ENCODE results near the gene ETFB.

GRCh38 chr19:51337861-51338562 is 28.2 kb downstream of the ETFB start:
- TF ChIP-seq POLR2A (IDR thresholded peaks at IDR 0.05; ENCODE audit: low read length) (no peak), GATA1 (IDR thresholded peaks at IDR 0.05; ENCODE audit: low read depth, low read length) (no peak)

Data from erythroblast (primary cell).